Gastroesophageal sphincter (tissue), 3 donors: ENCODE results near the gene LHX5.

Source experiments
- POLR2A ChIP-seq, 2 donors: fragments of 450-650 bp; IDR thresholded peaks; one replicate each; pipeline ENCODE4 v1.6.1; 2017; ENCODE audit warnings: antibody characterized with exemption in 2 of 2, mild to moderate bottlenecking in 2 of 2, moderate library complexity in 1 of 2
- TF ChIP-seq, protein P1 (sequence below), 4 experiments: fragments of 200-600 bp in 2 of 4; fragments of 450-650 bp in 2 of 4; sonication (generic) in 1 of 4; IDR thresholded peaks; one replicate each; pipeline ENCODE4 v1.5.1; 2017 to 2019; ENCODE audit warnings: antibody characterized with exemption in 4 of 4, mild to moderate bottlenecking in 2 of 4, moderate library complexity in 2 of 4

DNA sequence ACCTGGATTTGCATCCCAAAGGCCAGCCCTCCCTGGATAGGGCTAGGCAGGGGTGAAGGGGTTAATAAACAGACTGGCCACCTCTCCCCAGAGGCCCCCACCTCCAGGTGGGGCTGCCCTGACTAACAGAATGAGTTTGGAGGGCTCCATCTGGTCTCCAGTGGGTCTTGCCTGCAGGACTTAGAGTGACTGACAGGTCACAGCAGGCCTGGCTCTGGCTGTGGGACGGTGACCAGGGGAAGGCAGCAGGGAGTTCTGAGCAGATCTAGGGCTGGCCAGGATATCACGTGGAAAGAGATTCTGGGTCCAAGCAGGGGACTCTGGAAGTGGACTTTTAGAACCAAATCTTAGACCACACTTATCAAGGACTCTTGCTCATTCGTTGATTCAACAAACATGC, 40.9 kb upstream of the LHX5 start:
- TF ChIP-seq POLR2A (IDR thresholded peaks at IDR 0.05): no peak
- TF ChIP-seq, protein P1, sequence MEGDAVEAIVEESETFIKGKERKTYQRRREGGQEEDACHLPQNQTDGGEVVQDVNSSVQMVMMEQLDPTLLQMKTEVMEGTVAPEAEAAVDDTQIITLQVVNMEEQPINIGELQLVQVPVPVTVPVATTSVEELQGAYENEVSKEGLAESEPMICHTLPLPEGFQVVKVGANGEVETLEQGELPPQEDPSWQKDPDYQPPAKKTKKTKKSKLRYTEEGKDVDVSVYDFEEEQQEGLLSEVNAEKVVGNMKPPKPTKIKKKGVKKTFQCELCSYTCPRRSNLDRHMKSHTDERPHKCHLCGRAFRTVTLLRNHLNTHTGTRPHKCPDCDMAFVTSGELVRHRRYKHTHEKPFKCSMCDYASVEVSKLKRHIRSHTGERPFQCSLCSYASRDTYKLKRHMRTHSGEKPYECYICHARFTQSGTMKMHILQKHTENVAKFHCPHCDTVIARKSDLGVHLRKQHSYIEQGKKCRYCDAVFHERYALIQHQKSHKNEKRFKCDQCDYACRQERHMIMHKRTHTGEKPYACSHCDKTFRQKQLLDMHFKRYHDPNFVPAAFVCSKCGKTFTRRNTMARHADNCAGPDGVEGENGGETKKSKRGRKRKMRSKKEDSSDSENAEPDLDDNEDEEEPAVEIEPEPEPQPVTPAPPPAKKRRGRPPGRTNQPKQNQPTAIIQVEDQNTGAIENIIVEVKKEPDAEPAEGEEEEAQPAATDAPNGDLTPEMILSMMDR (IDR thresholded peaks at IDR 0.05): no peak
